HepG2 (cell line): ENCODE results near the gene SPAG4. TPM values are rescaled to one million over a fixed set of nuclear protein-coding genes. Genes with fewer than 3 reads are reported as not detected.

Experiments used
- HDAC1 ChIP-seq: sonication (generic); formaldehyde crosslinking; IDR thresholded peaks from 2 replicates; pipeline ENCODE4 v1.5.1; 2020; ENCODE audit warnings: mild to moderate bottlenecking, missing genetic modification reagents
- NCOA1 ChIP-seq: sonication (generic); formaldehyde crosslinking; IDR thresholded peaks from 2 replicates; pipeline ENCODE4 v1.9.0; 2021; ENCODE audit warnings: missing genetic modification reagents
- ZNF17 ChIP-seq: sonication (generic); formaldehyde crosslinking; IDR thresholded peaks from 2 replicates; pipeline ENCODE4 v1.5.0; 2020; ENCODE audit warnings: mild to moderate bottlenecking, missing genetic modification reagents
- ZNF251 ChIP-seq: sonication (generic); formaldehyde crosslinking; IDR thresholded peaks from 2 replicates; pipeline ENCODE4 v1.9.0; 2021; ENCODE audit warnings: mild to moderate bottlenecking, missing genetic modification reagents
- ZNF605 ChIP-seq: sonication (generic); formaldehyde crosslinking; IDR thresholded peaks from 2 replicates; pipeline ENCODE4 v1.8.0; 2022; ENCODE audit warnings: mild to moderate bottlenecking, missing genetic modification reagents
- ZNF749 ChIP-seq: sonication (generic); formaldehyde crosslinking; IDR thresholded peaks from 2 replicates; pipeline ENCODE4 v1.8.0; 2022; ENCODE audit warnings: mild to moderate bottlenecking, missing genetic modification reagents, moderate library complexity, borderline replicate concordance
- ZNF775 ChIP-seq: sonication (generic); formaldehyde crosslinking; IDR thresholded peaks from 2 replicates; pipeline ENCODE4 v1.4.0; 2020; ENCODE audit warnings: missing genetic modification reagents, mild to moderate bottlenecking, moderate library complexity, borderline replicate concordance
- polyA plus RNA-seq, 8 experiments: library from polyadenylated mRNA; depleted of rRNA in 3 of 8; stranded (reverse) in 7 of 8; unstranded in 1 of 8; fragments of >200 nt; fragmentation: Illumina TruSeq in 4 of 8; extraction: Trizol in 4 of 8; gene quantifications; 2 replicates each; pipeline versions ENCODE4 v1.2.1 to v1.2.3, GENCODE V29; 2011 to 2016; ENCODE audit warnings: low read depth in 4 of 8, missing spikeins in 1 of 8, mixed read lengths in 1 of 8; ENCODE audit not compliant: insufficient read depth in 1 of 8
- total RNA-seq, 5 experiments: library from RNA; depleted of rRNA; stranded (reverse); fragments of >200 nt; fragmentation: Illumina TruSeq; extraction: Trizol; gene quantifications; 2 replicates each; pipeline ENCODE4 v1.2.3, GENCODE V29; 2016; ENCODE audit warnings: low read depth in 1 of 5
- TF ChIP-seq, protein P1 (sequence below): sonication (generic); formaldehyde crosslinking; IDR thresholded peaks from 2 replicates; pipeline ENCODE4 v1.4.0; 2020; ENCODE audit warnings: missing genetic modification reagents
- TF ChIP-seq, protein P2 (sequence below): IDR thresholded peaks from 2 replicates; pipeline ENCODE4 v1.6.1; 2016; ENCODE audit warnings: low read depth, borderline replicate concordance
- TF ChIP-seq, protein P3 (sequence below): IDR thresholded peaks from 2 replicates; pipeline ENCODE4 v1.6.1; 2016; ENCODE audit warnings: missing compliant biosample characterization, missing genetic modification reagents, borderline replicate concordance
- TF ChIP-seq, protein P4 (sequence below): sonication (generic); formaldehyde crosslinking; IDR thresholded peaks from 2 replicates; pipeline ENCODE4 v1.5.0; 2020; ENCODE audit warnings: mild to moderate bottlenecking, missing genetic modification reagents, borderline replicate concordance
- TF ChIP-seq, protein P5 (sequence below): sonication (generic); formaldehyde crosslinking; IDR thresholded peaks from 2 replicates; pipeline ENCODE4 v1.5.1; 2020; ENCODE audit warnings: missing genetic modification reagents, mild to moderate bottlenecking, borderline replicate concordance

The SPAG4 gene
- total and polyA plus RNA-seq, 2 of the 13 experiments (the other 11 are each of a cell fraction or from before 2014, with no cell fraction given): 5.8 to 137 TPM

DNA sequence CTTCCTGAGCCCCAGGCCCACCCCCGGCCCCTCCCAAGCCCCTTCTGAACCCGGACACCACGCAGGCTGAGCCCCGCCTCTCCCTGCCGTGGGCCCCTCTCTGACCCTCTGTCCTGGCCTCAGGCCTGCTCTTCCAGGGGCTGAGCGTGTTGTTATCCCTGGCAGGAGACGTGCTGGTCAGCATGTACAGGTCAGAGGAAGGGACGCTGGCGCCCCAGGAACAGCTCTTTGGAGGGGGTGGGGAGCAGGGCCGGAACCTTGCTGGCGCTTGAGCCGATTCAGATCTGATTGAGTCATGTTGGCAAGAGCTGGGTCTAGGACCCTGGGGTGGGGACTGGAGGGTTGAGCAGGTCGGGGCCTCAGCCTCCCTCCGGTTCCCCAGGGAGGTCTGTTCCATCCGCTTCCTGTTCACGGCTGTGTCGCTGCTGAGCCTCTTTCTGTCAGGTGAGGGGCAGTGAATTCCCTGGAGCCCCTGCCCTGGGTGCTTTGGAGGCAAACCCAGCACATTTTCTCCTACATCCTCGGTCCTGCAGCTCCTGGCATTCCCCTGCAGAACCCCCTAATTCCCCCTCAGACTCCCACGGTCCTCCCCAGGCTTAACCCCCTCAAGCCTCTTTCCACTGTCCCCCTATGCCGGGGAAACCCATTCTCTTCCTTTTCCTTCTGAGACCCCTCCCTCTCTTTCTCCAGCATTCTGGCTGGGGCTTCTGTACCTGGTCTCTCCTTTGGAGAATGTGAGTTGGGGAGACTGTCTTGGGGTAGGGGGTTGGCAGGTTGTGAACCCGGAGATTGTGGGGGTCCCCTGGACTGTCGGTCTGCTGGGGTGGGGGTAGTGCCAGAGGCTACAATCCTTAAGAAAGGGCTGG is 2.0 kb downstream of the SPAG4 start (continued):
- TF ChIP-seq, protein P1, sequence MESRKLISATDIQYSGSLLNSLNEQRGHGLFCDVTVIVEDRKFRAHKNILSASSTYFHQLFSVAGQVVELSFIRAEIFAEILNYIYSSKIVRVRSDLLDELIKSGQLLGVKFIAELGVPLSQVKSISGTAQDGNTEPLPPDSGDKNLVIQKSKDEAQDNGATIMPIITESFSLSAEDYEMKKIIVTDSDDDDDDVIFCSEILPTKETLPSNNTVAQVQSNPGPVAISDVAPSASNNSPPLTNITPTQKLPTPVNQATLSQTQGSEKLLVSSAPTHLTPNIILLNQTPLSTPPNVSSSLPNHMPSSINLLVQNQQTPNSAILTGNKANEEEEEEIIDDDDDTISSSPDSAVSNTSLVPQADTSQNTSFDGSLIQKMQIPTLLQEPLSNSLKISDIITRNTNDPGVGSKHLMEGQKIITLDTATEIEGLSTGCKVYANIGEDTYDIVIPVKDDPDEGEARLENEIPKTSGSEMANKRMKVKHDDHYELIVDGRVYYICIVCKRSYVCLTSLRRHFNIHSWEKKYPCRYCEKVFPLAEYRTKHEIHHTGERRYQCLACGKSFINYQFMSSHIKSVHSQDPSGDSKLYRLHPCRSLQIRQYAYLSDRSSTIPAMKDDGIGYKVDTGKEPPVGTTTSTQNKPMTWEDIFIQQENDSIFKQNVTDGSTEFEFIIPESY: peak; percentile 59
- TF ChIP-seq ZNF605: peak; percentile 13; the same call in 1 of the 2 replicates
- TF ChIP-seq NCOA1 (CRISPR knock-in tag): no peak
- TF ChIP-seq, protein P2, sequence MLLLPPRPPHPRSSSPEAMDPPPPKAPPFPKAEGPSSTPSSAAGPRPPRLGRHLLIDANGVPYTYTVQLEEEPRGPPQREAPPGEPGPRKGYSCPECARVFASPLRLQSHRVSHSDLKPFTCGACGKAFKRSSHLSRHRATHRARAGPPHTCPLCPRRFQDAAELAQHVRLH (CRISPR knock-in tag): no peak
- peak; percentile 72; the same call in 1 of the 2 replicates for TF ChIP-seq HDAC1
- TF ChIP-seq ZNF251: no peak
- TF ChIP-seq, protein P3, sequence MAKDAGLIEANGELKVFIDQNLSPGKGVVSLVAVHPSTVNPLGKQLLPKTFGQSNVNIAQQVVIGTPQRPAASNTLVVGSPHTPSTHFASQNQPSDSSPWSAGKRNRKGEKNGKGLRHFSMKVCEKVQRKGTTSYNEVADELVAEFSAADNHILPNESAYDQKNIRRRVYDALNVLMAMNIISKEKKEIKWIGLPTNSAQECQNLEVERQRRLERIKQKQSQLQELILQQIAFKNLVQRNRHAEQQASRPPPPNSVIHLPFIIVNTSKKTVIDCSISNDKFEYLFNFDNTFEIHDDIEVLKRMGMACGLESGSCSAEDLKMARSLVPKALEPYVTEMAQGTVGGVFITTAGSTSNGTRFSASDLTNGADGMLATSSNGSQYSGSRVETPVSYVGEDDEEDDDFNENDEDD (CRISPR knock-in tag): peak; percentile 77; the same call in 1 of the 2 replicates
- TF ChIP-seq ZNF775 (CRISPR knock-in tag): no peak
- no peak for TF ChIP-seq ZNF749 (CRISPR knock-in tag)
- TF ChIP-seq ZNF17 (CRISPR knock-in tag): no peak
- TF ChIP-seq, protein P4, sequence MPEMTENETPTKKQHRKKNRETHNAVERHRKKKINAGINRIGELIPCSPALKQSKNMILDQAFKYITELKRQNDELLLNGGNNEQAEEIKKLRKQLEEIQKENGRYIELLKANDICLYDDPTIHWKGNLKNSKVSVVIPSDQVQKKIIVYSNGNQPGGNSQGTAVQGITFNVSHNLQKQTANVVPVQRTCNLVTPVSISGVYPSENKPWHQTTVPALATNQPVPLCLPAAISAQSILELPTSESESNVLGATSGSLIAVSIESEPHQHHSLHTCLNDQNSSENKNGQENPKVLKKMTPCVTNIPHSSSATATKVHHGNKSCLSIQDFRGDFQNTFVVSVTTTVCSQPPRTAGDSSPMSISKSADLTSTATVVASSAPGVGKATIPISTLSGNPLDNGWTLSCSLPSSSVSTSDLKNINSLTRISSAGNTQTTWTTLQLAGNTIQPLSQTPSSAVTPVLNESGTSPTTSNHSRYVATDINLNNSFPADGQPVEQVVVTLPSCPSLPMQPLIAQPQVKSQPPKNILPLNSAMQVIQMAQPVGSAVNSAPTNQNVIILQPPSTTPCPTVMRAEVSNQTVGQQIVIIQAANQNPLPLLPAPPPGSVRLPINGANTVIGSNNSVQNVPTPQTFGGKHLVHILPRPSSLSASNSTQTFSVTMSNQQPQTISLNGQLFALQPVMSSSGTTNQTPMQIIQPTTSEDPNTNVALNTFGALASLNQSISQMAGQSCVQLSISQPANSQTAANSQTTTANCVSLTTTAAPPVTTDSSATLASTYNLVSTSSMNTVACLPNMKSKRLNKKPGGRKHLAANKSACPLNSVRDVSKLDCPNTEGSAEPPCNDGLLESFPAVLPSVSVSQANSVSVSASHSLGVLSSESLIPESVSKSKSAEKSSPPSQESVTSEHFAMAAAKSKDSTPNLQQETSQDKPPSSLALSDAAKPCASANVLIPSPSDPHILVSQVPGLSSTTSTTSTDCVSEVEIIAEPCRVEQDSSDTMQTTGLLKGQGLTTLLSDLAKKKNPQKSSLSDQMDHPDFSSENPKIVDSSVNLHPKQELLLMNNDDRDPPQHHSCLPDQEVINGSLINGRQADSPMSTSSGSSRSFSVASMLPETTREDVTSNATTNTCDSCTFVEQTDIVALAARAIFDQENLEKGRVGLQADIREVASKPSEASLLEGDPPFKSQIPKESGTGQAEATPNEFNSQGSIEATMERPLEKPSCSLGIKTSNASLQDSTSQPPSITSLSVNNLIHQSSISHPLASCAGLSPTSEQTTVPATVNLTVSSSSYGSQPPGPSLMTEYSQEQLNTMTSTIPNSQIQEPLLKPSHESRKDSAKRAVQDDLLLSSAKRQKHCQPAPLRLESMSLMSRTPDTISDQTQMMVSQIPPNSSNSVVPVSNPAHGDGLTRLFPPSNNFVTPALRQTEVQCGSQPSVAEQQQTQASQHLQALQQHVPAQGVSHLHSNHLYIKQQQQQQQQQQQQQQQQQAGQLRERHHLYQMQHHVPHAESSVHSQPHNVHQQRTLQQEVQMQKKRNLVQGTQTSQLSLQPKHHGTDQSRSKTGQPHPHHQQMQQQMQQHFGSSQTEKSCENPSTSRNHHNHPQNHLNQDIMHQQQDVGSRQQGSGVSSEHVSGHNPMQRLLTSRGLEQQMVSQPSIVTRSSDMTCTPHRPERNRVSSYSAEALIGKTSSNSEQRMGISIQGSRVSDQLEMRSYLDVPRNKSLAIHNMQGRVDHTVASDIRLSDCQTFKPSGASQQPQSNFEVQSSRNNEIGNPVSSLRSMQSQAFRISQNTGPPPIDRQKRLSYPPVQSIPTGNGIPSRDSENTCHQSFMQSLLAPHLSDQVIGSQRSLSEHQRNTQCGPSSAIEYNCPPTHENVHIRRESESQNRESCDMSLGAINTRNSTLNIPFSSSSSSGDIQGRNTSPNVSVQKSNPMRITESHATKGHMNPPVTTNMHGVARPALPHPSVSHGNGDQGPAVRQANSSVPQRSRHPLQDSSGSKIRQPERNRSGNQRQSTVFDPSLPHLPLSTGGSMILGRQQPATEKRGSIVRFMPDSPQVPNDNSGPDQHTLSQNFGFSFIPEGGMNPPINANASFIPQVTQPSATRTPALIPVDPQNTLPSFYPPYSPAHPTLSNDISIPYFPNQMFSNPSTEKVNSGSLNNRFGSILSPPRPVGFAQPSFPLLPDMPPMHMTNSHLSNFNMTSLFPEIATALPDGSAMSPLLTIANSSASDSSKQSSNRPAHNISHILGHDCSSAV (CRISPR knock-in tag): no peak
- TF ChIP-seq, protein P5, sequence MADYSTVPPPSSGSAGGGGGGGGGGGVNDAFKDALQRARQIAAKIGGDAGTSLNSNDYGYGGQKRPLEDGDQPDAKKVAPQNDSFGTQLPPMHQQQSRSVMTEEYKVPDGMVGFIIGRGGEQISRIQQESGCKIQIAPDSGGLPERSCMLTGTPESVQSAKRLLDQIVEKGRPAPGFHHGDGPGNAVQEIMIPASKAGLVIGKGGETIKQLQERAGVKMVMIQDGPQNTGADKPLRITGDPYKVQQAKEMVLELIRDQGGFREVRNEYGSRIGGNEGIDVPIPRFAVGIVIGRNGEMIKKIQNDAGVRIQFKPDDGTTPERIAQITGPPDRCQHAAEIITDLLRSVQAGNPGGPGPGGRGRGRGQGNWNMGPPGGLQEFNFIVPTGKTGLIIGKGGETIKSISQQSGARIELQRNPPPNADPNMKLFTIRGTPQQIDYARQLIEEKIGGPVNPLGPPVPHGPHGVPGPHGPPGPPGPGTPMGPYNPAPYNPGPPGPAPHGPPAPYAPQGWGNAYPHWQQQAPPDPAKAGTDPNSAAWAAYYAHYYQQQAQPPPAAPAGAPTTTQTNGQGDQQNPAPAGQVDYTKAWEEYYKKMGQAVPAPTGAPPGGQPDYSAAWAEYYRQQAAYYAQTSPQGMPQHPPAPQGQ (CRISPR knock-in tag): no peak
